ENCODE results near the gene KANSL1. TPM values are rescaled to one million over a fixed set of nuclear protein-coding genes. Genes with fewer than 3 reads are reported as not detected.

KANSL1 gene
- total RNA-seq, 2 donors from 2014 or later: 60.0 to 72.3 TPM

DNA sequence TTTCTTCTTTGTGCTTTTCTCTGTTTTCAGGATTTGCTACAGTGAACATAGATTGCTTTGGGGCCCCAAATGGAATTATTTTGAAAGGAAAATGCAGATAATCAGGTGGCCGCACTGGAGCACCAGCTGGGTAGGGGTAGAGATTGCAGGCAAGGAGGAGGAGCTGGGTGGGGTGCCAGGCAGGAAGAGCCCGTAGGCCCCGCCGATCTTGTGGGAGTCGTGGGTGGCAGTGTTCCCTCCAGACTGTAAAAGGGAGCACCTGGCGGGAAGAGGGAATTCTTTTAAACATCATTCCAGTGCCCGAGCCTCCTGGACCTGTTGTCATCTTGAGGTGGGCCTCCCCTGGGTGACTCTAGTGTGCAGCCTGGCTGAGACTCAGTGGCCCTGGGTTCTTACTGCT lies 192.9 kb downstream of the KANSL1 start:
- no peak for DNase-seq
- intact Hi-C loops (cut with DNase I): loop anchor here (5.0 kb wide), 1 partner anchor 42 kb away; no protein-coding TSS in a partner anchor
- Histone ChIP-seq H3K9ac (ENCODE audit: low read depth in 2 of 2, low read length in 2 of 2) (no peak overlapping the region), H3K27ac (no peak overlapping the region), H3K27me3 (no peaks in the 10 kb centered on the region), H3K4me3 (no peak overlapping the region), H3K36me3 (no peaks in the 10 kb centered on the region), H3K4me1 (no peaks in the 10 kb centered on the region), H3K9me3 (no peaks in the 10 kb centered on the region)
- TF ChIP-seq, protein P1, sequence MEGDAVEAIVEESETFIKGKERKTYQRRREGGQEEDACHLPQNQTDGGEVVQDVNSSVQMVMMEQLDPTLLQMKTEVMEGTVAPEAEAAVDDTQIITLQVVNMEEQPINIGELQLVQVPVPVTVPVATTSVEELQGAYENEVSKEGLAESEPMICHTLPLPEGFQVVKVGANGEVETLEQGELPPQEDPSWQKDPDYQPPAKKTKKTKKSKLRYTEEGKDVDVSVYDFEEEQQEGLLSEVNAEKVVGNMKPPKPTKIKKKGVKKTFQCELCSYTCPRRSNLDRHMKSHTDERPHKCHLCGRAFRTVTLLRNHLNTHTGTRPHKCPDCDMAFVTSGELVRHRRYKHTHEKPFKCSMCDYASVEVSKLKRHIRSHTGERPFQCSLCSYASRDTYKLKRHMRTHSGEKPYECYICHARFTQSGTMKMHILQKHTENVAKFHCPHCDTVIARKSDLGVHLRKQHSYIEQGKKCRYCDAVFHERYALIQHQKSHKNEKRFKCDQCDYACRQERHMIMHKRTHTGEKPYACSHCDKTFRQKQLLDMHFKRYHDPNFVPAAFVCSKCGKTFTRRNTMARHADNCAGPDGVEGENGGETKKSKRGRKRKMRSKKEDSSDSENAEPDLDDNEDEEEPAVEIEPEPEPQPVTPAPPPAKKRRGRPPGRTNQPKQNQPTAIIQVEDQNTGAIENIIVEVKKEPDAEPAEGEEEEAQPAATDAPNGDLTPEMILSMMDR (IDR thresholded peaks at IDR 0.05): no peak

DNA sequence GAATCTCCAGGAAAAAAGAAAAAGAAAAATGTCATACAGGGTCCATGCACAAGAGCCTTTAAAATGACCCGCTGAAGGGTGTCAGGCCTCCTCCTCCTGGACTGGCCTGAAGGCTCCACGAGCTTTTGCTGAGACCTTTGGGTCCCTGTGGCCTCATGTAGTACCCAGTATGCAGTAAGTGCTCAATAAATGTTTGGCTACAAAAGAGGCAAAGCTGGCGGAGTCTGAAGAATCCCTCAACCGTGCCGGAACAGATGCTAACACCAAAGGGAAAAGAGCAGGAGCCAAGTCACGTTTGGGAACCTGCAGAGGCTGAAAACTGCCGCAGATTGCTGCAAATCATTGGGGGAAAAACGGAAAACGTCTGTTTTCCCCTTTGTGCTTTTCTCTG lies 193.3 kb downstream of the KANSL1 start:
- TF ChIP-seq, protein P1 (IDR thresholded peaks at IDR 0.05): no peak
- no peak for DNase-seq
- Histone ChIP-seq H3K9me3 (no peaks in the 10 kb centered on the region), H3K4me3 (no peak overlapping the region), H3K36me3 (no peaks in the 10 kb centered on the region), H3K9ac (ENCODE audit: low read depth in 2 of 2, low read length in 2 of 2) (no peak overlapping the region), H3K4me1 (no peaks in the 10 kb centered on the region), H3K27ac (no peak overlapping the region), H3K27me3 (no peaks in the 10 kb centered on the region)
- intact Hi-C loops (cut with DNase I): loop anchor here (5.0 kb wide), 1 partner anchor 42 kb away; no protein-coding TSS in a partner anchor

DNA sequence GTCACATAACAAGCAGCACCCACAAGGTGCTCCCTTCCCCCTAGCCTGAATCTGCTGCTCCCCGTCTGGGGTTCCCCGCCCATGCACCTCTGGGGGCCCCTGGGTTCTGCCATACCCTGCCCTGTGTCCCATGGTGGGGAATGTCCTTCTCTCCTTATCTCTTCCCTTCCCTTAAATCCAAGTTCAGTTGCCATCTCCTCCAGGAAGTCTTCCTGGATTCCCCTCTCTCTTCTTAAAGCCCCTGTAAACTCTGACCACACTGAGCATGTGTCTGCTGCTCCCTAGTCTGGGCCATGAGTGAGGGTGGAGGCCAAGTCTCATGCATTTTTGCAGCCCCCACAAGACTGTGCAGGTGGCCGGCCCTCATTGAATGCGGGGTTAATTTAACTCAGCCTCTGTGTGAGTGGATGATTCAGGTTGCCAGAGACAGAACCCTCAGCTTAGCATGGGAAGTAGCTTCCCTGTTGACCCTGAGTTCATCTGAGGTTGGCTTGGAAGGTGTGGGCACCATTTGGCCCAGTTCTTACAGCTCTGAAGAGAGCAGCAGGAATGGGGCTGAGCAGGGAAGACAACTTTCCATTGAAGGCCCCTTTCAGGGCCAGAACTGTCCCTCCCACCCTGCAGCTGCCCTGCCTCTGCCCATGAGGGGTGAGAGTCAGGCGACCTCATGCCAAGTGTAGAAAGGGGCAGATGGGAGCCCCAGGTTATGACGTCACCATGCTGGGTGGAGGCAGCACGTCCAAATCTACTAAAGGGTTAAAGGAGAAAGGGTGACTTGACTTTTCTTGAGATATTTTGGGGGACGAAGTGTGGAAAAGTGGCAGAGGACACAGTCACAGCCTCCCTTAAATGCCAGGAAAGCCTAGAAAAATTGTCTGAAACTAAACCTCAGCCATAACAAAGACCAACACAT lies 194.0 kb downstream of the KANSL1 start, which contains the start of gene STH:
TSS of gene STH (plus strand) at position 264 of the 913 bp plus-strand sequence. CDS start at position 294, 30 bp downstream.
- Histone ChIP-seq H3K27me3 (no peaks in the 10 kb centered on the region), H3K9ac (ENCODE audit: low read depth in 2 of 2, low read length in 2 of 2) (no peak within 1 kb of the TSS), H3K9me3 (no peaks in the 10 kb centered on the region), H3K4me3 (no peak within 1 kb of the TSS), H3K4me1 (no peaks in the 10 kb centered on the region), H3K27ac (no peak within 1 kb of the TSS), H3K36me3 (no peaks in the 10 kb centered on the region)
- no peak for DNase-seq
- intact Hi-C loops (cut with DNase I): no loop called here
- TF ChIP-seq, protein P1 (IDR thresholded peaks at IDR 0.05): no peak

DNA sequence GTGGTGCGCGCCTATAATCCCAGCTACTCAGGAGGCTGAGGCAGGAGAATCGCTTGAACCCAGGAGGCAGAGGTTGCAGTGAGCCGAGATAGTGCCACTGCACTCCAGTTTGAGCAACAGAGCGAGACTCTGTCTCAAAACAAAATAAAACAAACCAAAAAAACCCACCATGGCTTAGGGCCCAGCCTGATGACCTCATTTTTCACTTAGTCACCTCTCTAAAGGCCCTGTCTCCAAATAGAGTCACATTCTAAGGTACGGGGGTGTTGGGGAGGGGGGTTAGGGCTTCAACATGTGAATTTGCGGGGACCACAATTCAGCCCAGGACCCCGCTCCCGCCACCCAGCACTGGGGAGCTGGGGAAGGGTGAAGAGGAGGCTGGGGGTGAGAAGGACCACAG lies 195.6 kb downstream of the KANSL1 start:
- H3K4me1 ChIP-seq: no peaks in the 10 kb centered on the region
- H3K4me3 ChIP-seq: no peak overlapping the region
- intact Hi-C loops (cut with DNase I): no loop called here
- no peaks in the 10 kb centered on the region for H3K36me3 ChIP-seq
- no peaks in the 10 kb centered on the region for H3K27me3 ChIP-seq
- TF ChIP-seq, protein P1 (IDR thresholded peaks at IDR 0.05): no peak
- DNase-seq: no peak
- H3K9me3 ChIP-seq: no peaks in the 10 kb centered on the region
- H3K27ac ChIP-seq: no peak overlapping the region
- H3K9ac ChIP-seq (ENCODE audit: low read depth in 2 of 2, low read length in 2 of 2): no peak overlapping the region

DNA sequence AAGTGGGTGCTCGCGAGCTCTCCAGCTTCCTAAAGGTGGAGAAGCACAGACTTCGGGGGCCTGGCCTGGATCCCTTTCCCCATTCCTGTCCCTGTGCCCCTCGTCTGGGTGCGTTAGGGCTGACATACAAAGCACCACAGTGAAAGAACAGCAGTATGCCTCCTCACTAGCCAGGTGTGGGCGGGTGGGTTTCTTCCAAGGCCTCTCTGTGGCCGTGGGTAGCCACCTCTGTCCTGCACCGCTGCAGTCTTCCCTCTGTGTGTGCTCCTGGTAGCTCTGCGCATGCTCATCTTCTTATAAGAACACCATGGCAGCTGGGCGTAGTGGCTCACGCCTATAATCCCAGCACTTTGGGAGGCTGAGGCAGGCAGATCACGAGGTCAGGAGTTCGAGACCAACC lies 196.1 kb downstream of the KANSL1 start:
- Histone ChIP-seq H3K9me3 (no peaks in the 10 kb centered on the region), H3K36me3 (no peaks in the 10 kb centered on the region), H3K9ac (ENCODE audit: low read depth in 2 of 2, low read length in 2 of 2) (no peak overlapping the region), H3K4me3 (no peak overlapping the region), H3K27me3 (no peaks in the 10 kb centered on the region), H3K4me1 (no peaks in the 10 kb centered on the region), H3K27ac (no peak overlapping the region)
- DNase-seq: no peak
- TF ChIP-seq, protein P1 (IDR thresholded peaks at IDR 0.05): no peak
- intact Hi-C loops (cut with DNase I): no loop called here
